NCI-H2107 (cell line): Measurements from ENCODE around the gene SHISAL2A.

ENCODE experiments used
- DNase-seq: peaks from one replicate; lab custom pipeline; 2025; lab: John Stamatoyannopoulos, UW

Gene SHISAL2A

GRCh38 chr1:52621950-52622349 is 11.0 kb upstream of the SHISAL2A start:
- DNase-seq = no peak

GRCh38 chr1:52623812-52624211 is 9.2 kb upstream of the SHISAL2A start:
- no peak for DNase-seq

GRCh38 chr1:52627028-52627427 is 5.9 kb upstream of the SHISAL2A start:
- no peak for DNase-seq

GRCh38 chr1:52628614-52629324 is 4.2 kb upstream of the SHISAL2A start:
- no peak for DNase-seq

- no peak for DNase-seq
Measured at GRCh38 chr1:52629325-52629643, 3.7 kb upstream of the SHISAL2A start.

- DNase-seq = no peak
Measured at GRCh38 chr1:52629667-52630066, 3.3 kb upstream of the SHISAL2A start.

- no peak for DNase-seq
Measured at GRCh38 chr1:52631759-52632331, 1.1 kb upstream of the SHISAL2A start.

GRCh38 chr1:52633291-52633754 is 355 bp downstream of the SHISAL2A start:
- no peak for DNase-seq

- DNase-seq = no peak
Measured at GRCh38 chr1:52634111-52634510, 1.1 kb downstream of the SHISAL2A start.

GRCh38 chr1:52635321-52636089 is 2.5 kb downstream of the SHISAL2A start:
- no peak for DNase-seq

GRCh38 chr1:52636721-52637695 is 4.0 kb downstream of the SHISAL2A start:
- DNase-seq = no peak

GRCh38 chr1:52637946-52638345 is 5.0 kb downstream of the SHISAL2A start:
- DNase-seq = no peak

GRCh38 chr1:52640697-52641096 is 7.7 kb downstream of the SHISAL2A start:
- DNase-seq = no peak

- no peak for DNase-seq
Measured at GRCh38 chr1:52641307-52641706, 8.3 kb downstream of the SHISAL2A start.

- no peak for DNase-seq
Measured at GRCh38 chr1:52645261-52645660, 12.3 kb downstream of the SHISAL2A start.

GRCh38 chr1:52651904-52652303 is 18.9 kb downstream of the SHISAL2A start:
- no peak for DNase-seq

- no peak for DNase-seq
Measured at GRCh38 chr1:52653207-52653849, 20.4 kb downstream of the SHISAL2A start.

- DNase-seq = no peak
Measured at GRCh38 chr1:52654063-52654462, 21.1 kb downstream of the SHISAL2A start.

GRCh38 chr1:52657702-52658101 is 24.7 kb downstream of the SHISAL2A start:
- no peak for DNase-seq

- no peak for DNase-seq
Measured at GRCh38 chr1:52658795-52659194, 25.8 kb downstream of the SHISAL2A start.

GRCh38 chr1:52659356-52659755 is 26.4 kb downstream of the SHISAL2A start:
- no peak for DNase-seq
